ENCODE measurements around the gene KLC4.

DNA sequence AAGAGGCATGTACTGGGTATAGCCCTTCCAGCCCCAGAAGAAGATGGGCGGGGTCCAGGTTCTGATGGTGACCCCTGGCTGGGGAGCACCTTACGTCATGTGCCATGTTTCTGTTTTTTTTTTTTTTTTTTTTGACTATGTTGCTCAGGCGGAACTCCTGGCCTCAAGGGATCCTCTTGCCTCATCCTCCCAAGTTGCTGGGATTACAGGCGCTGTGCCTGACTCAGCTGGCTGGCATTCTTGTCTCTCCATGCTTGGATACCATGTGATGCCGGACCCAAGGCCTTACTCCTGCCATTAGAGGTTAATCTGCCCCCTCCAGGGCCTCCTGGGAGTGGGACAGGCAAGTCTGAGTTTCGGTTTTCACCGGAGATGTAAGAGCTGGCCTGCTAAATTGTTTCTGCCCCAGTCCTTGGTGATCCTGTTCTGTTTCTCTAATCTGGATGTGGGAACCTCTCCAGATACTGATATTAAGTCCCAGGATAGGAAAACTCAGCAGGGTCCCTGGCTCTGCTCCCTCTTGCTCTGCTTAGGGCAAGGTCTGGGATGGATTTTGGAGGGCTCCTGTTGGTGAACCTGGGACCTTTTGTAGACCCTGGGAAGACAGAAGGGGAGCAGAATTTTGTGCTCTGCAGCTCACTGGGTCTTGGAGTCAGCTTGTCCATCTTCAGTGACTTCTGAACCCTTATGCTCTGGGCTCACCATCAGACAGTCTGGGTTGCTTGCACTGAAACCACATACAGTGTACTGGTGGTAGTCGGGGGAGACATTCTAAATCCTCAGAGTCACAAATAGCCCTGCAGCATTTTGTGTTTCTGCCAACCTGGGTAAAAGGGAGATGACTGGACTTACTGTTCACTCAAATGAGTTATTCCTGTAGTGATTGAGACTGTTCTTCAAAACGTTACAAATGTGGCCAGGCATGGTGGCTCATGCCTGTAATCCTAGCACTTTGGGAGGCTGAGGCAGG is 61.8 kb downstream of the KLC4 start:
- TF ChIP-seq SREBF2 (IDR thresholded peaks at IDR 0.05) (no peak), MYC (IDR thresholded peaks at IDR 0.05; ENCODE audit: borderline replicate concordance, low read length) (no peak)
- TF ChIP-seq, protein P1, sequence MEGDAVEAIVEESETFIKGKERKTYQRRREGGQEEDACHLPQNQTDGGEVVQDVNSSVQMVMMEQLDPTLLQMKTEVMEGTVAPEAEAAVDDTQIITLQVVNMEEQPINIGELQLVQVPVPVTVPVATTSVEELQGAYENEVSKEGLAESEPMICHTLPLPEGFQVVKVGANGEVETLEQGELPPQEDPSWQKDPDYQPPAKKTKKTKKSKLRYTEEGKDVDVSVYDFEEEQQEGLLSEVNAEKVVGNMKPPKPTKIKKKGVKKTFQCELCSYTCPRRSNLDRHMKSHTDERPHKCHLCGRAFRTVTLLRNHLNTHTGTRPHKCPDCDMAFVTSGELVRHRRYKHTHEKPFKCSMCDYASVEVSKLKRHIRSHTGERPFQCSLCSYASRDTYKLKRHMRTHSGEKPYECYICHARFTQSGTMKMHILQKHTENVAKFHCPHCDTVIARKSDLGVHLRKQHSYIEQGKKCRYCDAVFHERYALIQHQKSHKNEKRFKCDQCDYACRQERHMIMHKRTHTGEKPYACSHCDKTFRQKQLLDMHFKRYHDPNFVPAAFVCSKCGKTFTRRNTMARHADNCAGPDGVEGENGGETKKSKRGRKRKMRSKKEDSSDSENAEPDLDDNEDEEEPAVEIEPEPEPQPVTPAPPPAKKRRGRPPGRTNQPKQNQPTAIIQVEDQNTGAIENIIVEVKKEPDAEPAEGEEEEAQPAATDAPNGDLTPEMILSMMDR (IDR thresholded peaks at IDR 0.05) = no peak

Data from A549 (cell line).